GM12891 (cell line): ENCODE measurements around the gene TIPARP.
A peak's percentile ranks its signal among the peaks of the same experiment; 100 is the strongest.
"Not testable (repeated sequence)": the region's sequence is repeated elsewhere in the genome, so short reads cannot be mapped to it uniquely, and the experiment has no call there.

Experiments used
- DNase-seq: peaks from one replicate; pipeline ENCODE4 v3.0.0; 2011; ENCODE audit warnings: low spot score; ENCODE audit not compliant: insufficient read length
- FAIRE-seq: peaks from 2 replicates; lab custom pipeline; 2011; peaks lifted over from hg19 to GRCh38; lab: Jason Lieb, UNC
- PAX5 ChIP-seq: IDR thresholded peaks from 2 replicates; pipeline ENCODE4 v1.6.1; 2011; ENCODE audit warnings: low read length, moderate library complexity, mild to moderate bottlenecking; ENCODE audit not compliant: insufficient read depth, severe bottlenecking
- POLR2A ChIP-seq: IDR thresholded peaks from 2 replicates; pipeline ENCODE4 v1.6.1; 2011; ENCODE audit warnings: low read depth, low read length, control low read depth
- POLR2AphosphoS5 ChIP-seq: IDR thresholded peaks from 2 replicates; pipeline ENCODE4 v1.6.1; 2011; ENCODE audit warnings: low read depth, low read length, control low read depth
- POU2F2 ChIP-seq: IDR thresholded peaks from 2 replicates; pipeline ENCODE4 v1.6.1; 2011; ENCODE audit warnings: low read depth, mild to moderate bottlenecking, control low read depth, low read length, moderate library complexity
- SPI1 ChIP-seq: IDR thresholded peaks from 2 replicates; pipeline ENCODE4 v1.6.1; 2011; ENCODE audit warnings: low read depth, low read length, control low read depth
- TAF1 ChIP-seq: IDR thresholded peaks from 2 replicates; pipeline ENCODE4 v1.6.1; 2011; ENCODE audit warnings: low read depth, low read length, control low read depth

TIPARP gene

GRCh38 chr3:156646958-156647357 lies 27.4 kb upstream of the TIPARP start:
- FAIRE-seq: no peak
- TF ChIP-seq POLR2A (no peak), PAX5 (no peak), TAF1 (no peak), SPI1 (no peak), POLR2AphosphoS5 (no peak), POU2F2 (no peak)

GRCh38 chr3:156648086-156648485 lies 26.3 kb upstream of the TIPARP start:
- TF ChIP-seq POU2F2: no peak
- TF ChIP-seq POLR2A: no peak
- no peak for TF ChIP-seq POLR2AphosphoS5
- FAIRE-seq: no peak
- DNase-seq: no peak

More at GRCh38 chr3:156646958-156647357, 27.4 kb upstream of the TIPARP start:
- no peak for DNase-seq

GRCh38 chr3:156649681-156650080 lies 24.7 kb upstream of the TIPARP start:
- FAIRE-seq: no peak
- no peak for TF ChIP-seq POLR2AphosphoS5
- TF ChIP-seq SPI1: no peak
- no peak for TF ChIP-seq POLR2A
- no peak for TF ChIP-seq PAX5
- no peak for DNase-seq

- DNase-seq, FAIRE-seq: not testable (repeated sequence)
Measured at GRCh38 chr3:156652661-156653060, 21.7 kb upstream of the TIPARP start.

GRCh38 chr3:156654834-156655233 lies 19.6 kb upstream of the TIPARP start:
- FAIRE-seq (peak; percentile 43), DNase-seq (no peak)
- TF ChIP-seq POU2F2: no peak
- no peak for TF ChIP-seq TAF1
- no peak for TF ChIP-seq PAX5
- TF ChIP-seq POLR2A: no peak
- TF ChIP-seq POLR2AphosphoS5: no peak
- no peak for TF ChIP-seq SPI1

- no peak for DNase-seq
- FAIRE-seq: peak; percentile 54
- TF ChIP-seq POU2F2 (no peak), PAX5 (no peak), POLR2A (no peak), TAF1 (no peak), POLR2AphosphoS5 (no peak), SPI1 (no peak)
Measured at GRCh38 chr3:156655819-156656550, 18.4 kb upstream of the TIPARP start.

- FAIRE-seq (no peak), DNase-seq (no peak)
- no peak for TF ChIP-seq POLR2A
- TF ChIP-seq POU2F2: no peak
- TF ChIP-seq POLR2AphosphoS5: no peak
- no peak for TF ChIP-seq TAF1
- no peak for TF ChIP-seq PAX5
- no peak for TF ChIP-seq SPI1
Measured at GRCh38 chr3:156657440-156657839, 16.9 kb upstream of the TIPARP start.

- FAIRE-seq: no peak
- TF ChIP-seq TAF1 (no peak), POLR2A (no peak), POLR2AphosphoS5 (no peak), SPI1 (no peak), PAX5 (no peak), POU2F2 (no peak)
- DNase-seq: no peak
Measured at GRCh38 chr3:156657862-156658731, 16.3 kb upstream of the TIPARP start.

GRCh38 chr3:156658732-156659090 lies 15.7 kb upstream of the TIPARP start:
- TF ChIP-seq TAF1 (no peak), POLR2AphosphoS5 (no peak), PAX5 (no peak), SPI1 (no peak), POU2F2 (no peak), POLR2A (no peak)
- DNase-seq: no peak
- no peak for FAIRE-seq

GRCh38 chr3:156659260-156659659 lies 15.1 kb upstream of the TIPARP start:
- FAIRE-seq (peak; percentile 43), DNase-seq (no peak)
- no peak for TF ChIP-seq SPI1
- no peak for TF ChIP-seq POLR2A
- no peak for TF ChIP-seq POLR2AphosphoS5
- TF ChIP-seq PAX5: no peak
- TF ChIP-seq TAF1: no peak
- no peak for TF ChIP-seq POU2F2
